Adipocyte (in vitro differentiated cells): ENCODE results near the gene SLC23A2.
"Not testable (repeated sequence)": the region's sequence is repeated elsewhere in the genome, so short reads cannot be mapped to it uniquely, and the experiment has no call there.

Experiments used
- DNase-seq: peaks from one replicate; pipeline ENCODE4 v3.0.0-alpha.2; 2015; ENCODE audit warnings: low read depth
- H3K27me3 ChIP-seq: replicated peaks from 2 replicates; pipeline ENCODE4 v1.7.0; 2013; ENCODE audit warnings: mild to moderate bottlenecking, low read length, moderate library complexity; ENCODE audit not compliant: control insufficient read depth, insufficient read depth
- H3K36me3 ChIP-seq: 2 replicates; pipeline ENCODE4 v1.7.0; 2013; ENCODE audit warnings: low read length, mild to moderate bottlenecking, moderate library complexity; ENCODE audit not compliant: control insufficient read depth, insufficient read depth, severe bottlenecking
- H3K4me1 ChIP-seq: 2 replicates; pipeline ENCODE4 v1.7.0; 2013; ENCODE audit warnings: mild to moderate bottlenecking, low read length, moderate library complexity; ENCODE audit not compliant: control insufficient read depth, insufficient read depth
- H3K4me3 ChIP-seq: 2 replicates; pipeline ENCODE4 v1.7.0; 2013; ENCODE audit warnings: mild to moderate bottlenecking, low read length, moderate library complexity
- H3K9ac ChIP-seq: 2 replicates; pipeline ENCODE4 v1.7.0; 2013; ENCODE audit warnings: mild to moderate bottlenecking, low read length, moderate library complexity
- H3K9me3 ChIP-seq: 2 replicates; pipeline ENCODE4 v1.7.0; 2013; ENCODE audit warnings: mild to moderate bottlenecking, low read length, moderate library complexity; ENCODE audit not compliant: control insufficient read depth

The SLC23A2 gene

DNA sequence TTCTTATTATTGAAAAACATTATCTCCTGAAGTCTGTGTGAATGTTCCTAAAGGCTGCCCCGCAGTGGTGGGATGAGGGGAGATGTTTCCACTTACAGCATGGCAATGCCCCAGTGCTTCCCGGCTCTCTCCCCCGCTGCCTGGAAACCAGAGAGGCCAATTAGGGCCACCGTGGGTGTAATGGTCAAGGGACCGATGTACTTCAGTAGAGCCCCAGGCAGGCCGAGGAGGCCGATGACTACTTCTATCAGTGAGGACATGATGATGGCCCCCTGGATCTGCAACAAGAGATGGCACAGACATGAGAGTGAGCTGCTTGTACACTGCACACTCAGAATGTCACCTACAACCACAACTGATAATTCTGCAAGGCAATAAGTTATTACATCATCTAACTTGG, 117.8 kb downstream of the SLC23A2 start:
- H3K4me1 ChIP-seq, result no peaks in the 10 kb centered on the region
- H3K27me3 ChIP-seq, result no peaks in the 10 kb centered on the region
- H3K36me3 ChIP-seq, result peaks cover 51% of the 10 kb centered on the region
- no peak overlapping the region for H3K4me3 ChIP-seq
- H3K9me3 ChIP-seq, result no peaks in the 10 kb centered on the region
- no peak for DNase-seq
- no peak overlapping the region for H3K9ac ChIP-seq

DNA sequence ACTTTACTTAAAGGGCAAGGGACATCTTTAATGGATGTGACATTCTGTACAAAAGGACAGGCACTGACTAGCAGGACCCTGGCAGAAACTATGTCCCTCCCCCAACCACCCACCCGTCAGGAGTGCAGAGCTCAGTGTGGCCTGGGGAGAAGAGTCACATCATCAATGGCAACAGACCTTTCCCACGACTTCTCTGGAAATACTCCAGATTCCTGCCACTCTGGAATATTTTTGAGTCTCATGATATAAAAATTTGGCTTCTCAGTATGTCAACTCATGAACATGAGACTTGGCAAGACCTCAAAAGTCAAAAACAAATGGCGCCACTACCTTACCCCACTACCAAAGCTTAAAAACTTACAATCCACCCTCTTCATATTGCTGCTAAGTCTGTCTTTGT, 118.3 kb downstream of the SLC23A2 start:
- Histone ChIP-seq H3K27me3 (no peaks in the 10 kb centered on the region), H3K4me3 (no peak overlapping the region), H3K9me3 (no peaks in the 10 kb centered on the region), H3K36me3 (peaks cover 46% of the 10 kb centered on the region), H3K9ac (no peak overlapping the region), H3K4me1 (no peaks in the 10 kb centered on the region)
- DNase-seq, result no peak

- Histone ChIP-seq H3K27me3 (no peaks in the 10 kb centered on the region), H3K4me3 (no peak overlapping the region), H3K36me3 (peaks cover 46% of the 10 kb centered on the region), H3K9ac (no peak overlapping the region), H3K9me3 (no peaks in the 10 kb centered on the region), H3K4me1 (no peaks in the 10 kb centered on the region)
- DNase-seq, result no peak
Measured at GRCh38 chr20:4881006-4881730, 120.1 kb downstream of the SLC23A2 start.

DNA sequence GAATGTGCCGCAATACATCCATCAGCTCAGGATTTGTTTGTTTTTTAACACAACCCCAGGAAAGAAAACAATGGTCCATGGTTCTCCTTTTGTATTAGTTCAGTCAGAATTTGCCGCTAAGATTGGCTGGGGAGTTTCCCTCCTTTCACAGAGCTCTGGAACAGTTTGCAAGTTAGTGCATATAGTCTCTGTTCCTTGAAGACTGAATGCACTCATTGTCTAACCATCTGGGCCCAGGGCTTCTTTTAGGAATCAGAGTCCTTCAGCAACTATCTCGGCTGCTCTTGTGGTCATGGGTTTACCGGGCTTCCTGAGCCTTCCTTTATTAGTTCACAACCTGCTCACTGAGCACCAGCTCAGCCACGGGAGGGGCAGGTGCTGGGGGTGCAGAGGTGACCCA, 121.3 kb downstream of the SLC23A2 start:
- no peak for DNase-seq
- Histone ChIP-seq H3K4me1 (no peaks in the 10 kb centered on the region), H3K9ac (no peak overlapping the region), H3K27me3 (no peaks in the 10 kb centered on the region), H3K4me3 (no peak overlapping the region), H3K9me3 (no peaks in the 10 kb centered on the region), H3K36me3 (peaks cover 49% of the 10 kb centered on the region)

GRCh38 chr20:4878099-4878498, 123.2 kb downstream of the SLC23A2 start:
- DNase-seq, H3K9me3 ChIP-seq, H3K4me1 ChIP-seq, H3K27me3 ChIP-seq, H3K4me3 ChIP-seq, H3K9ac ChIP-seq: not testable (repeated sequence)
- H3K36me3 ChIP-seq, result peaks cover 49% of the 10 kb centered on the region

DNA sequence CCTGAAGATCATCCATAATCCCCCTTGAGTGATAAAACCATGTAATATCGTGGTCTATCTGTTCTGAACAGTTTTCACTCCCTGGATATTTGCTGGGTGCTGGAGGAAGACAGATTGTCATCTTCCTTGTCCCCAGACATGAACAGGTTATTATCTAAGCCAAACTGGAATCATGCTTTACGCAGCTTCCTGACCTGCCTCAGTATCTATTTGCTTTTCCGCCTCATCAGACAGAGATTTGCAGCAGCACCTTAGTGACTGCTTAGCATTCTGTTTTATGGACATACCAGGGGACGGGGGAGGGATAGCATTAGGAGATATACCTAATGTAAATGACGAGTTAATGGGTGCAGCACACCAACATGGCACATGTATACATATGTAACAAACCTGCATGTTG, 124.6 kb downstream of the SLC23A2 start:
- H3K27me3 ChIP-seq, result no peaks in the 10 kb centered on the region
- no peak overlapping the region for H3K4me3 ChIP-seq
- DNase-seq, result no peak
- H3K36me3 ChIP-seq, result peaks cover 46% of the 10 kb centered on the region
- H3K9ac ChIP-seq, result no peak overlapping the region
- no peaks in the 10 kb centered on the region for H3K9me3 ChIP-seq
- no peaks in the 10 kb centered on the region for H3K4me1 ChIP-seq

DNA sequence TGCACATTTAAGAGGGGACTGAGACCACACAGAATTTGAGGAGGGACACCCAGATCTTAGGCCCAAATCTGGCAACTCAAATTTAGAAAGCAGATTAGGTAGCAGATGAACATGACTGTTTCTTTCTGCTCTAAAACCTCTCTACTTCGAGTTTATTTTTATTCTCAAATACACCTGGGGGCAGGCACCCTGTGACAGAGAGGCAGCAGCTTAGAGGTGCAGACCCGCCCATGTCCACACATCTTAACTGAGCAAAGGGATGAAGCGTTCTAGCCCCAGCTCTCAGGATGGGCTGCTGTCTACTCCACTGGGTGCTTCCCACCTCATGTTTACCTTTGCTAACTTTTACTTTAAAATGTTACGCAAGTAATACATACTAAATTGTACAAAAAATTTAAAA, 125.0 kb downstream of the SLC23A2 start:
- DNase-seq, result no peak

GRCh38 chr20:4875578-4876067, 125.7 kb downstream of the SLC23A2 start:
- Histone ChIP-seq H3K9me3 (no peaks in the 10 kb centered on the region), H3K9ac (no peak overlapping the region), H3K27me3 (no peaks in the 10 kb centered on the region), H3K4me3 (no peak overlapping the region), H3K4me1 (no peaks in the 10 kb centered on the region), H3K36me3 (peaks cover 47% of the 10 kb centered on the region)
- no peak for DNase-seq

More for the DNA sequence above, 125.0 kb downstream of the SLC23A2 start:
- H3K4me1 ChIP-seq, result no peaks in the 10 kb centered on the region
- peaks cover 49% of the 10 kb centered on the region for H3K36me3 ChIP-seq
- no peak overlapping the region for H3K9ac ChIP-seq
- H3K27me3 ChIP-seq, result no peaks in the 10 kb centered on the region
- H3K9me3 ChIP-seq, result no peaks in the 10 kb centered on the region
- H3K4me3 ChIP-seq, result no peak overlapping the region

DNA sequence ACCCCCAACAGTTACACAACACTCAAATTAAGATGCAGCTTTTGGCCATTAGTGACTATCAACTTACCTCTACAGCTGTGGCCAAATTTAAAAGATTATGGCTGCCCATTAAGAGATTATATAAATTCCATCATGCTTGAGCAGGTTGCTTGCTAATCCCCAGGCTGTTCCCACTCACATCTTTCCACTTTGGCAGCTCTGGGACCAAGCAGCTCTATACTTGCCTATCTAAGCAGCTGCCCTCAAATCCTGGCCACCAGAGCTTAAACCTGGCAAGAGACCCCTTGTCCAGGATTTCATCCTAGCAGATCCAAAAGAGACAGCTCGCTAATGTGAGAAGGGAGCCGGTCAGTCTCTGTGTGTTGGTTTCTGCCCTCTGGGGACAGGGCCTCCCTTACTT, 127.9 kb downstream of the SLC23A2 start:
- H3K4me3 ChIP-seq, result no peak overlapping the region
- no peak overlapping the region for H3K9ac ChIP-seq
- no peaks in the 10 kb centered on the region for H3K4me1 ChIP-seq
- no peaks in the 10 kb centered on the region for H3K9me3 ChIP-seq
- H3K36me3 ChIP-seq, result peaks cover 44% of the 10 kb centered on the region
- no peak for DNase-seq
- no peaks in the 10 kb centered on the region for H3K27me3 ChIP-seq

DNA sequence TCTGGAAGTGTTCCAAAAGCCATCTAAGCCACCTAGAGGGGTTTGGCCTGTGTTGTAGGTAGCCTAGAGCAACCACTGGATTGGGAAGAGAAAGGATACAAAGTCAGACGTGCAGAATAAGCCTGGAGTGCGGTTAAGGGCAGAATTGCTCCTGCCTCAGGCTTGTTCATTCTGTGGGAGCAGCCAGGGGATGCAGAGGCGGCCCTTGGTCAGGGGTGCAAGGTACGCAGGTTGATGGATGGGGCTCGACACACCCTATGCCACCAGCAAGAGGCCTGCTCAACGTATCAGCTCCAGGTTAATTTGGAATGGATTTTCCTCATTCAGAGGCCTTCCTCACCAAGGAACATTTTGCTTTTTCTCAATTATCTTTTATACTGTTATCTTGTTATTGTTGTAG, 129.8 kb downstream of the SLC23A2 start:
- Histone ChIP-seq H3K9me3 (no peaks in the 10 kb centered on the region), H3K4me1 (no peaks in the 10 kb centered on the region), H3K9ac (no peak overlapping the region), H3K4me3 (no peak overlapping the region), H3K27me3 (no peaks in the 10 kb centered on the region), H3K36me3 (peaks cover 44% of the 10 kb centered on the region)
- no peak for DNase-seq

DNA sequence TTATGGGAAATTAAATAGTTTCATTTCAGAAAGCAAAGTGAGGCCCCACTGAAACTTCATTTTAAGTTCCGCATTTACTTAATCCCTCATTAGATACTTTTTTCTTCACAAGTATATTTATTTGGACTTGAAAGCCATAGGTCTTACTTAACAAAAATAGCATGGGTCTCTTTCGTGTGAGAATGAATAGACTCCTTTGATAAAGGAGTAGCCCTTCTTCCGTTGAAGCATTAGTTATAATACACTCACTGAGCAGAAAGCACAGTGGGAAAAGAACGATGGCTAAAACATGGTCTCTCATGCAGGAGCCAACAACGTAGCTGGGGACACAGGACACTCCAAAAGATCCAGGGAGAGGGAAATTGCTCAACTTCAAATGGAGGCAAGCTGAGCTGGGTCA, 130.4 kb downstream of the SLC23A2 start:
- Histone ChIP-seq H3K4me1 (no peaks in the 10 kb centered on the region), H3K27me3 (no peaks in the 10 kb centered on the region), H3K36me3 (peaks cover 43% of the 10 kb centered on the region), H3K9ac (no peak overlapping the region), H3K4me3 (no peak overlapping the region), H3K9me3 (no peaks in the 10 kb centered on the region)
- no peak for DNase-seq
